GM20000 (cell line): ENCODE data around the gene HMGXB4.

Experiments
- DNase-seq: peaks from one replicate; pipeline ENCODE4 v3.0.0; 2012; ENCODE audit warnings: low spot score
- CTCF ChIP-seq: IDR thresholded peaks from 2 replicates; pipeline ENCODE4 v1.5.1; 2012; ENCODE audit warnings: mild to moderate bottlenecking, control low read depth; ENCODE audit errors: extremely low read depth, missing control alignments

The HMGXB4 gene

GRCh38 chr22:35328472-35328885, 71.2 kb downstream of the HMGXB4 start:
- no peak for DNase-seq
- TF ChIP-seq CTCF, result no peak

GRCh38 chr22:35329114-35329847, 72.0 kb downstream of the HMGXB4 start:
- no peak for TF ChIP-seq CTCF
- no peak for DNase-seq

GRCh38 chr22:35330258-35330861, 73.1 kb downstream of the HMGXB4 start:
- no peak for TF ChIP-seq CTCF
- no peak for DNase-seq

GRCh38 chr22:35332278-35332677, 75.0 kb downstream of the HMGXB4 start:
- DNase-seq, result no peak
- TF ChIP-seq CTCF, result no peak

- TF ChIP-seq CTCF, result no peak
These were observed 75.9 kb downstream of the HMGXB4 start for GRCh38 chr22:35333220-35333619.

GRCh38 chr22:35334004-35334403, 76.7 kb downstream of the HMGXB4 start:
- TF ChIP-seq CTCF, result no peak

More at GRCh38 chr22:35333220-35333619, 75.9 kb downstream of the HMGXB4 start:
- DNase-seq, result no peak

GRCh38 chr22:35335468-35335867, 78.2 kb downstream of the HMGXB4 start:
- no peak for DNase-seq
- no peak for TF ChIP-seq CTCF

More at GRCh38 chr22:35334004-35334403, 76.7 kb downstream of the HMGXB4 start:
- DNase-seq, result no peak
